ENCODE data around the gene SFMBT1. TPM values are rescaled to one million over a fixed set of nuclear protein-coding genes. Genes with fewer than 3 reads are reported as not detected.

The SFMBT1 gene
- total and polyA plus RNA-seq, 2 of the 8 experiments (the other 6 are each of a cell fraction or from before 2014, with no cell fraction given) = 8.1 to 16.8 TPM

DNA sequence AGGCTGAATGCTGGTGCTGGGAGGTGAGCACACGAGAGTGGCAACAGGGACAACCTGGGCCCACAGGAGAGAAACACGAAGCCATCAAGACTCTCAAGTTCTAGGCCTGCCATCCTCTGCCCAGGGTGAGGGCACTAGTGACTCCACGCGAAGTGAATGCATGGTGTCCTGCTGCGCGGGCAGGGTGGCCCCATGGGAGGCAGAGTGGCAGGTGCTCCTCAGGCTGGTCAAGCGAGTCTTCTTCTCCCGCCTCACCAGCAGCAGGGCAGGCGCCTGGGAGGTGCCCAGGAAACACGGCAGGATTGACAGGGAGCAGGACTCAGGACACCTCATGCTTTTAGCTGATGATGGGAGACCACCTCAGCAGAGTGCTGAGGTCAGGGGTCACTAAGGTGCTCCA, 175.4 kb downstream of the SFMBT1 start:
- Histone ChIP-seq H3K9me3 (ENCODE audit: insufficient read depth in 2 of 2, low read depth in 1 of 2, low read length in 1 of 2) (no peaks in the 10 kb centered on the region; a peak in 3 of 4 replicates), H2BK12ac (ENCODE audit: low read depth, low read length) (no peak overlapping the region), H3K27ac (ENCODE audit: low read depth, low read length) (no peak overlapping the region), H2BK120ac (replicated peaks; ENCODE audit: low read depth, low read length) (no peak overlapping the region), H3K4ac (replicated peaks; ENCODE audit: insufficient read length, low read depth, low read length) (no peak overlapping the region), H3K18ac (ENCODE audit: extremely low read depth, low read length) (no peak overlapping the region), H3K27me3 (replicated peaks in 1 of 4; ENCODE audit: control insufficient read depth in 3 of 4, extremely low read depth in 1 of 4, insufficient read depth in 3 of 4, low read length in 3 of 4) (no peaks in the 10 kb centered on the region), H4K8ac (ENCODE audit: extremely low read depth, insufficient read depth, low read length) (no peak overlapping the region), H3K14ac (ENCODE audit: insufficient read length) (no peak overlapping the region), H2BK20ac (ENCODE audit: low read length) (no peak overlapping the region), H3K36me3 (ENCODE audit: control insufficient read depth in 2 of 4, insufficient read depth in 4 of 4, low read length in 3 of 4) (no peaks in the 10 kb centered on the region), H3K23ac (ENCODE audit: insufficient read length) (no peak overlapping the region), H4K91ac (replicated peaks; ENCODE audit: insufficient read length, low read length) (no peak overlapping the region), H3K4me1 (replicated peaks in 1 of 4; ENCODE audit: control insufficient read depth in 3 of 4, insufficient read depth in 4 of 4, low read length in 3 of 4) (peaks cover 0 to 4% (median 1%) of the 10 kb centered on the region in 4 experiments; a peak in 3 of 7 replicates), H4K5ac (ENCODE audit: insufficient read length, low read depth, low read length) (no peak overlapping the region), H2BK5ac (ENCODE audit: low read depth, low read length) (no peak overlapping the region), H3K4me2 (ENCODE audit: insufficient read depth in 1 of 2, low read depth in 2 of 2, low read length in 2 of 2) (no peak overlapping the region), H3K79me1 (ENCODE audit: low read depth, low read length) (peaks cover 3% of the 10 kb centered on the region), H2BK15ac (ENCODE audit: low read length) (no peak overlapping the region), H3K56ac (replicated peaks; ENCODE audit: insufficient read length, low read depth, low read length) (no peak overlapping the region), H2AK5ac (ENCODE audit: low read depth, low read length) (no peak overlapping the region), H4K20me1 (replicated peaks in 1 of 2; ENCODE audit: control insufficient read depth in 1 of 2, insufficient read depth in 2 of 2, low read length in 2 of 2) (peaks cover 0 to 2% of the 10 kb centered on the region in 2 experiments), H3K4me3 (ENCODE audit: extremely low read depth in 1 of 4, insufficient read depth in 2 of 4, low read depth in 3 of 4, low read length in 4 of 4) (no peak overlapping the region), H3K79me2 (ENCODE audit: control insufficient read depth in 1 of 2, insufficient read depth in 2 of 2, low read length in 2 of 2) (peaks cover 0 to 3% of the 10 kb centered on the region in 2 experiments; a peak in 1 of 4 replicates), H3K9ac (replicated peaks in 1 of 4; ENCODE audit: extremely low read depth in 1 of 4, low read depth in 3 of 4, low read length in 3 of 4) (no peak overlapping the region), H2AFZ (ENCODE audit: low read length) (no peak overlapping the region), H3K23me2 (ENCODE audit: low read depth, low read length) (no peaks in the 10 kb centered on the region; the same call in 1 of the 2 replicates)
- WGBS, 2 experiments (ENCODE audit: extremely low coverage in 1 of 2, insufficient coverage in 1 of 2, insufficient read length in 1 of 2, insufficient replicate concordance in 2 of 2, low coverage in 1 of 2, low lambda C conversion rate in 2 of 2, missing lambda C conversion rate in 1 of 2) = 94% methylated on average over 10 of the region's 10 CpGs; no CpG with 5 or more reads in 1 of the 2 experiments
- POLR2A ChIA-PET (ENCODE audit: partially characterized antibody) = interaction anchor here (0.7 kb wide), 1 partner anchor 14 kb away, joined by 3 read pairs; no protein-coding TSS in a partner anchor
- no peak for FAIRE-seq
- DNase-seq (ENCODE audit: low read depth in 1 of 2, low spot score in 2 of 2) = no peak
- CTCF ChIA-PET (ENCODE audit: partially characterized antibody) = interaction anchor here (1.0 to 1.3 kb wide), 5 partner anchors 12 to 200 kb away, joined by 3 to 4 read pairs (median 3); partner anchors contain the start of gene STIMATE
- TF ChIP-seq RAD21 (IDR thresholded peaks at IDR 0.05 in 1 of 2, conservative IDR thresholded peaks at IDR 0.05 in 1 of 2; ENCODE audit: low read depth in 2 of 2, low read length in 2 of 2) (no peak), TEAD4 (IDR thresholded peaks at IDR 0.05; ENCODE audit: low read depth, low read length) (no peak), BCL11A (IDR thresholded peaks at IDR 0.05; ENCODE audit: low read depth in 2 of 2, low read length in 2 of 2) (no peak), BACH1 (IDR thresholded peaks at IDR 0.05; ENCODE audit: low read length) (no peak)
